ENCODE measurements around the gene USP48.

DNA sequence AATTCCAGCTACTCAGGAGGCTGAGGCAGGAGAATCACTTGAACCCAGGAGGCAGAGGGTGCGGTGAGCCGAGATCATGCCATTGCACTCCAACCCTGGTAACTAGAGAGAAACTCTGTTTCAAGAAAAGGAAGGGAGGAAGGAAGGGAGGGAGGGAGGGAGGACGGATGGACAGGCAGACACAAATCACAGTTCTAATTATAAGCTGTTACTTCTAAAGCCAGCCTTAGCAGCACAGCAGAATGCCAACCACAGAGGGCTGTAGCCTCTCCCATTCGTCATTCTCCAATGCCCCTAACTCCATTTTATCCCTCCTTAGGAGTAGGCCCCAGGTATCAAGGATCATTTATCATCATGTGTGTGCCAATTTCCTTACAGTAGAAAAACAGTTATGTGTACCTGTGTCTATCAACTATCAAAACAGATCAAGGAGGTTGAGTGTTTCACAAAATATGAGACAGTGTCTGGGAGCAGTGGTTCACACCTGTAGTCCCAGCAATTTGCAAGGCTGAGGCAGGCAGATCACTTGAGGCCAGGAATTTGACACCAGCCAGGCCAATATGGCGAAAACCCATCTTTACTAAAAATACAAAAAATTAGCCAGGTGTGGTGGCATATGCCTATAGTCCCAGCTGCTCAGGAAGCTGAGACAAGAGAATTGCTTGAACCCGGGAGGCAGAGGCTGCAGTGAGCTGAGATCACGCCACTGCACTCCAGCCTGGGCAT is 19.1 kb downstream of the USP48 start:
- TF ChIP-seq, protein P1, sequence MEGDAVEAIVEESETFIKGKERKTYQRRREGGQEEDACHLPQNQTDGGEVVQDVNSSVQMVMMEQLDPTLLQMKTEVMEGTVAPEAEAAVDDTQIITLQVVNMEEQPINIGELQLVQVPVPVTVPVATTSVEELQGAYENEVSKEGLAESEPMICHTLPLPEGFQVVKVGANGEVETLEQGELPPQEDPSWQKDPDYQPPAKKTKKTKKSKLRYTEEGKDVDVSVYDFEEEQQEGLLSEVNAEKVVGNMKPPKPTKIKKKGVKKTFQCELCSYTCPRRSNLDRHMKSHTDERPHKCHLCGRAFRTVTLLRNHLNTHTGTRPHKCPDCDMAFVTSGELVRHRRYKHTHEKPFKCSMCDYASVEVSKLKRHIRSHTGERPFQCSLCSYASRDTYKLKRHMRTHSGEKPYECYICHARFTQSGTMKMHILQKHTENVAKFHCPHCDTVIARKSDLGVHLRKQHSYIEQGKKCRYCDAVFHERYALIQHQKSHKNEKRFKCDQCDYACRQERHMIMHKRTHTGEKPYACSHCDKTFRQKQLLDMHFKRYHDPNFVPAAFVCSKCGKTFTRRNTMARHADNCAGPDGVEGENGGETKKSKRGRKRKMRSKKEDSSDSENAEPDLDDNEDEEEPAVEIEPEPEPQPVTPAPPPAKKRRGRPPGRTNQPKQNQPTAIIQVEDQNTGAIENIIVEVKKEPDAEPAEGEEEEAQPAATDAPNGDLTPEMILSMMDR (IDR thresholded peaks at IDR 0.05 in 4 of 5, conservative IDR thresholded peaks at IDR 0.05 in 1 of 5) = no peak
- TF ChIP-seq POLR2A (IDR thresholded peaks at IDR 0.05) = no peak

Data from gastrocnemius medialis (tissue), 4 donors.